HG03135 (cell line): Measurements from ENCODE around the gene TSPEAR.
"Not testable (repeated sequence)": the region's sequence is repeated elsewhere in the genome, so short reads cannot be mapped to it uniquely, and the experiment has no call there.

Source experiments
- ATAC-seq: cut with Tn5 transposase; IDR thresholded peaks from one replicate; pipeline ENCODE4 v1.9.1; 2021; ENCODE audit warnings: mild to moderate bottlenecking, moderate library complexity; ENCODE audit not compliant: unreplicated experiment

The TSPEAR gene

DNA sequence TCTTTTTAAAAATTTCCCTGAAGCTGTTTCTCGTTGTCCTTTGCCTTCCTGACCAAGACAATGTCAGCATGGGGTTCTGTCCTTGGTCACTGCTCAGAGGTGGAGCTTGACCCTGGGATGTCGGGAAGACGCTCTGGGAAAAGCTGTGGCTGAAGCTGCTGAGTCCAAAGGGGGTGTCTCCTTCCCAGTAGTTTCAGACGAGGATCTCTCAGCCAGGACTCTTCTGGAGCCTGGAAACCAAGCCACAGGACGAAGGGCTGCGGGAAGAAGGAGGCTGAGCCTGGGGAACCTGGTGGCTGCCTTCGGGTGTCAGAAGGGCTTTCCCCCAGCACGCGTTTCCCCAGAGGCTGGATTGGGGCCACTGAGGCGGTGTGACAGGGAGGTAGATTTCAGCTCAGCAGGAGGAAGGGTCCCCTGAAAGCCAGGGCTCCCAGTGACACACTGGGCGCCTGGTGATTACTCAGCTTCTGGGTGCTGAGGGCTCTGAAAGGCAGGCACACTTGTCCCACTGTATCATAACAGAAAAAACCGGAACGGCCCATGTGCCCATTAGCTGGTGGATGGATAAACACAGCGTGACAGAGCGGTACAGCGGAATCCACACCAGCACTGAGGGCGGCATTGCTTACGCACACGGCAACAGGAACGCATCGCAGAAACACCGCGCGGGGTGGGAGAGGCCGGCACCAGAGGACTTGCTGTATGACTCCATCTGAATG, 24.4 kb downstream of the TSPEAR start:
- ATAC-seq: no peak

DNA sequence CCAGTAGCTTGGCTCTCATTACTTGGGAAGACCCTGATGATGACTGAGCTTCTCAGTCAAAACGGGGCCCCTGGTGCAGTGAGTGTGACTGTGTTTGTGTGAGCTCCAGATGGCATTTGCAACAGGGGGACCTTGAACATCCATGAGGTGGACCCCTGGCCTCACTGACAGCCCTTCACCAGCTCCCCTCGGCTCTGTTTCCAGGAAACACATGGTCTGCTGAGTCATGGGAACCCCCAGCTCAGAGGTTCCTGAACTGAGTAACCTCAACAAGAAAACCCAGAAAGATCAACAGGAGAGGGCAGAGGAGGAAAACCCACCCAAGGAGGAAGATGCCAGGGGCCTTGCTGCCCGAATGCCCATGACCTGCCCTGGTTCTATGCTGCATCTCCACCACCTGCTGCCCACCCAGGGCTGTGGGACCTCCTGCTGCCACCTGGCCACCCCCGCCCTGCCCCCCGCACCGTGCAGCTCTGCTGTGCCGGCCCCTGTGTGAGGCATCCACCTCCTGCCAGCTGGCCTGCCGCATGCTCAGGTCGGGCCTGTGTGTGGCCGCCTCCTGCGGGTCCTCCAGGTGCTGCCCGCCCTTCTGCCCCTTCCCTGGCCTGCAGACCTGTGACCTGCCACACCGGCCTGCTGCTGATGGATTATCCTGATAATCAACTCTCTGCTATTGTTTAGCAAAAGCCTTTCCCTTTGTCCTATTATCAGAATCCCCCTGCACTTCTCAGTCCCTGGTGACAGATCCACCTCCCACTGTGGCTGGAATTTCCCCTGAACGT, 25.2 kb downstream of the TSPEAR start:
- ATAC-seq: no peak

DNA sequence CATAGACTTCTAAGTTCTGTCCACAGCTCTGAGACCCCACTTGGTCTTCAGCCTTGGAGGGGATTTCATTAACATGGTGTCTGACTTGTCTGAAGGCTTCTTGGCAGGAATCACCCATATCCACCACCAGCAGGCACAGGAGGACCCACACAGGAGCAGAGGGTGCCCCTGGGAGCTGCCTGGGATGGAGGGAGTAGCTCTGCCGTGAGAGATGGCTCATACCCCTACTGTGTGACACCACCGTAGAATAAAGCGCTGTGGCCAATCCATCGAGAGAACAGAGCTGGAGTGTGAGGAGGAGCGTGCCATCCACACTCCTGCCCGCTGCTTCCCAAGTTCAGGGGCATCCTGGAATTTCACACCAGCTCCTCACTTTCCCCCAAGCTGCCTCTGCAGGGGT, 26.3 kb downstream of the TSPEAR start:
- not testable (repeated sequence) for ATAC-seq

DNA sequence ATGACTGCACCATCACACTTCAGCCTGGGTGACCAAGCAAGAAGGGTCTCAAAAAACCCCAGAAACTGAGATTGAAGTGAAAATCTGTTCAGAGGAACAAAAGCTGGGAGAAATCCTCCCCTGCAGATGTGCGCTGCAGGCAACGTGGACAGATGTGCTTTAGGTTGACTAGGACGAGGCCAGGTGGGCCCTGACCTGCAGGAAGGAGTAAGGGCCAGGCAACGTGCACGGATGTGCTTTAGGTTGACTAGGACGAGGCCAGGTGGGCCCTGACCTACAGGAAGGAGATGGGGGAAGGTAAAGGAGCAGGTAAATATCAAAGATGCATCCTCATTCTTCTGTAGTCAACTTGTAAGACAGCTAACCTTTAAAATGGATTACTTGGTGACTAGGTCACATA, 26.9 kb downstream of the TSPEAR start:
- ATAC-seq: no peak

GRCh38 chr21:44684077-44684476, 27.3 kb downstream of the TSPEAR start:
- no peak for ATAC-seq

DNA sequence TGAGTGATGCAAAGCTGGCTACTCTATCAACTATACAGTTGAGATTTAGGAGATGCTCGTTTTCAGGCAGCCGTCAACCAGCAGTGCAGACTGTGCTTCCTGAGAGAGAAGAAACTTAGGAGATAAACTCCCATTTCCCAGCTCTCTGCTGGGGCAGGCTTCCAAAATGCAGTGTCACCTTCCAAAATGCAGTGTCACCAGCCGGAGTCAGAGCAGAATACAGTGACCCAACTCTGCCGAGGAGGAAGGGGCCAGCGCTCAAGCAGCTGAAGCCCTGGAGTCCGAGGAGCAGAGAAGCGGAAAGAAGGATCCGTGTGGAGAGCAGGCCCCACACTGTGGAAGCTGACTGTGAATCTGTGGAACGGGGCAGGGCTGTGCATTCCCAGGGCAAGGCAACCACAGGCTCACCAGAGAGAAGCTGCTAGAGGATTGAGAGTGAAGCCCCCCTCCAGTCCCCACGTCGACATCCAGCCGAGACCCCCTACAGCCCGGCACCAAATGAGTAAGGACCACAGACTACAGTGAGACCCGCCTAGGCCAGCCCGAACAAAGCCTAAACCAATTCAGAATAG, 28.7 kb downstream of the TSPEAR start:
- ATAC-seq: no peak

- ATAC-seq: no peak
Measured at GRCh38 chr21:44681861-44682579, 29.4 kb downstream of the TSPEAR start, which contains the start of gene KRTAP12-1. Gene KRTAP12-1, minus strand, starts transcription at chr21:44682163. Its CDS starts 40 bp downstream, at chr21:44682123.

GRCh38 chr21:44681152-44681551, 30.2 kb downstream of the TSPEAR start:
- no peak for ATAC-seq

DNA sequence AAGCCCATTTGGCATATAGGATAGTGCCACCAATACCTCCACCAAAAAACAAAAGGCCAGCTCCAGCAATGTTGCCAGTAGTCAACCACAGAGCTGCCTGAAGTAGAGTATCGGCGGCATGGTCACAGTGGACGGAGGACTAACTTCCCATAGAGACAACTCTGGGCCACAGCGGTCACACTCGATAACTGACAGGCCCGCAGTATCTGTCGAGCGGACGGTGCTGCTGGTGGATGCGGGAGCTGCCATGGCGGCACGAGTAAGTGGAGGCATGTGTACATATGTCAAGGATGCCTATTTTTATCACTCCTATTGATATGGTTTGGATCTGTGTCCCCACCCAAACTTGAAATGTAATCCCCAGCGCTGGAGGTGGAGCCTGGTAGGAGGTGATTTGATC, 33.5 kb downstream of the TSPEAR start:
- no peak for ATAC-seq

GRCh38 chr21:44671911-44672310, 39.5 kb downstream of the TSPEAR start:
- no peak for ATAC-seq

- ATAC-seq: no peak
Measured at GRCh38 chr21:44670642-44671432, 40.5 kb downstream of the TSPEAR start.

GRCh38 chr21:44667612-44668011, 43.8 kb downstream of the TSPEAR start:
- no peak for ATAC-seq

DNA sequence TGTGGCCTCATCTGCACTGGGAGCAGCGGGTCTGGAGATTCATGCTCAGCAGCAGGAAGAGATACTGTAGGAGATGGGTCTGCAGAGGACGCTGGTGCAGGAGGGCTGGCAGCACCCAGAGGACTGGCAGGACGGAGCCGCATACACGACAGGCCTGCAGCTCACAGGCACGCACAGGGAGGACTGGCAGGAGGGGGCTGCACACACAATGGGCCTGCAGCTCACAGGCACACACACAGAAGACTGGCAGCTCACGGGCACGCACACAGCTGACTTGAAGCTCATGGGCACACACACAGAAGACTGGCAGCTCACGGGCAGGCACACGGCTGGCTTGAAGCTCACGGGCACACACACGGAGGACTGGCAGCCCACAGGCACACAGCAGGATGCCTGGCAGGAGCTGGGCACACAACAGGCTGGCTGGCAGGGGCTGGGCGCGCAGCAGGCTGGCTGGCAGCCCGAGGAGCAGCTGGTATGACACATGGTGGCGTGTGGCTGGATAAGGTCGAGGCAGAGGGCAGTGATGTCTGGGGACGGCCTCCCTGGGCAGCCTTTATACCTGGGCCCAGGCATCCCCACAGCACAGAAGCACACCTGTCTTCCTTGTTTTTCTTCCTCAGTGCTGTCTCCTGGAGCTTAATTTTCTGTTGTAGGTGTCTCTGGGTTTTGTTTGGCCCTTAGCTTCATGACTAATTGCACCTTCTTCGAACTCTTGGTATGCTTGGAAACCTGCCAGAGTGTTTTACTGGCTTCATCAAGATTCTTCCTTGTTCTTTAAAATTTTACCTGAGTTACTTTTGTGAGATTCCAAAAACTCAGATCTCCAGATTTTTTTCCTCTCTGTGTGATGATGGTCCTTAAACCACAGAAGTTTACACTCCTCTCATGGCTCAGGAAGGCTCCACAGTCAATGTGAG, 44.7 kb downstream of the TSPEAR start, which contains the start of gene KRTAP12-2:
Gene KRTAP12-2 (minus strand): TSS at position 527 of the 920 bp plus-strand sequence. CDS start 41 bp downstream, at position 486.
- ATAC-seq: no peak

GRCh38 chr21:44664691-44665090, 46.7 kb downstream of the TSPEAR start:
- ATAC-seq: no peak

DNA sequence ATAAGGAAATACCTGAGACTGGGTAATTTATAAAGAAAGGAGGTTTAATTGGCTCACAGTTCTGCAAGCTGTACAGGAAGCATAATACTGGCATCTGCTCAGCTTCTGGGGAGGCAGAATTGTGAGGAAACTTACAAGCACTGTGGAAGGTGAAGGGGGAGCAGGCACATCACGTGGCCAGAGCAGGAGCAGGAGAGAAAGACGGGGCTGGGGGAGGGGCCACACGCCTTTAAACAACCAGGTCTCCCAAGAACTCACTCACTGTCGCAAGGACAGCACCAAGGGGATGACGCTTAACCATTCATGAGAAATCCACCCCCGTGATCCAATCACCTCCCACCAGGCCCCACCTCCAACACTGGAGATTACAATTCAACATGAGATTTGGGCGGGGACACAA, 49.8 kb downstream of the TSPEAR start:
- ATAC-seq: not testable (repeated sequence)

- ATAC-seq: no peak
Measured at GRCh38 chr21:44658913-44659595, 52.3 kb downstream of the TSPEAR start.

DNA sequence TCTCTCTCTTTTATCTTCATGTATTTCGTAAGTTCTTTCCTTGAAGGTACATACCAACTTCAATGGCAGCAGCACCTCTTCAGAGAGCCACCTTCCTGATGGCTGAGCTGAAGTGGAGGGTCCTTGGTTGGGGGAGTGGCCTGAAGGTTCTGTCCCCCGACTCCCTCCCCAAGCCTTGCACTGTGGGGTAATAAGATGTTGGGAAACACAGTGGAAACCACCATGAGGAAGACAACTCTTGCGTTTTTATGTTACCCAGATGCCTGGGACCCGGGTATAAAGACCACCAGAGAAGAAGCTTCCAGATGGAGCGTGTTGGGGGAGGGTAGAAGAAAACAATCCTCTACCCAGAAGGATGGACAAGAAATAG, 52.8 kb downstream of the TSPEAR start:
- ATAC-seq: no peak

GRCh38 chr21:44657635-44658540, 53.5 kb downstream of the TSPEAR start, which contains the start of gene KRTAP12-3:
Gene KRTAP12-3, plus strand, starts transcription at chr21:44657932. Its CDS starts 48 bp downstream, at chr21:44657980.
- ATAC-seq: no peak
